ENCODE data around the gene TOP1. TPM values are rescaled to one million over a fixed set of nuclear protein-coding genes. Genes with fewer than 3 reads are reported as not detected.

Gene TOP1
- total and polyA plus RNA-seq, 9 of the 15 experiments (the other 6 are each of a cell fraction or from before 2014, with no cell fraction given) = 26.4 to 127 (median 39.6) TPM

DNA sequence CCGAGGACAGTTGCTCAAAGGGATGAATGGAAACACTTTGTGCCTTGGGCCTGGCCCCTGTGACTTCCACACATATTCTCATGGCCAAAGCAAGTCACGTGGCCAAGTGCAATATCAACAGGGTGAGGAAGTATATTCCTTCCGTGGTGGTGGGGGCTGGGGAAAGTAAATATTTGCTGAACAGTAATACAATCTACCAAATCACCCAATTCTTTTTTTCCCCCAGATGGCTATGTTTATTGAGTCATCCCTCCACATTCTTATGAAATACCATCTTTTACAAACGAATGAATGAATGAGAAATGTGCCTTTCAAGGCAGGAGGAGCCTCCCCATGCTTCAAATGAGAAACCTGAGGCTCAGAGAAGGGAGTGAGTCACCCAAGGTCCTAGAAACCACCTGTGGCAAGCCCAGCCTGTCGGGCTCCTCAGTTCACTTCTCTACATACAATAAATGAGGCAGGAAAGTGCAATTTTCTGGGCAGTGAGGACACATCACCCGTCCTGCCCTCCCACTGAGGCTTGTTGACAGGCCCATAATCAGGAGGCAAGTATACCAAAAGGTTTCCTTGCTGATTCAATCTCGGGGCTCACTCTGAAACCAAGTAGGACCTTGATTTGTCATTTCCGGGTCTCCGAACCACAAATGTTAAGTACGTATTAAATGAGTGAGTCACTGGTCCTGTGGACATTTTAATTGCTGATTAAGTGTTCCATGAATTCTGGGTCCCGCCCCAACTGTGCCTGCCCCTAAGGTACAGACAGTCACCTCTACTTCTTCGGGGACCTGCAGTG is 25.3 kb upstream of the TOP1 start (continued):
- TF ChIP-seq, protein P1, sequence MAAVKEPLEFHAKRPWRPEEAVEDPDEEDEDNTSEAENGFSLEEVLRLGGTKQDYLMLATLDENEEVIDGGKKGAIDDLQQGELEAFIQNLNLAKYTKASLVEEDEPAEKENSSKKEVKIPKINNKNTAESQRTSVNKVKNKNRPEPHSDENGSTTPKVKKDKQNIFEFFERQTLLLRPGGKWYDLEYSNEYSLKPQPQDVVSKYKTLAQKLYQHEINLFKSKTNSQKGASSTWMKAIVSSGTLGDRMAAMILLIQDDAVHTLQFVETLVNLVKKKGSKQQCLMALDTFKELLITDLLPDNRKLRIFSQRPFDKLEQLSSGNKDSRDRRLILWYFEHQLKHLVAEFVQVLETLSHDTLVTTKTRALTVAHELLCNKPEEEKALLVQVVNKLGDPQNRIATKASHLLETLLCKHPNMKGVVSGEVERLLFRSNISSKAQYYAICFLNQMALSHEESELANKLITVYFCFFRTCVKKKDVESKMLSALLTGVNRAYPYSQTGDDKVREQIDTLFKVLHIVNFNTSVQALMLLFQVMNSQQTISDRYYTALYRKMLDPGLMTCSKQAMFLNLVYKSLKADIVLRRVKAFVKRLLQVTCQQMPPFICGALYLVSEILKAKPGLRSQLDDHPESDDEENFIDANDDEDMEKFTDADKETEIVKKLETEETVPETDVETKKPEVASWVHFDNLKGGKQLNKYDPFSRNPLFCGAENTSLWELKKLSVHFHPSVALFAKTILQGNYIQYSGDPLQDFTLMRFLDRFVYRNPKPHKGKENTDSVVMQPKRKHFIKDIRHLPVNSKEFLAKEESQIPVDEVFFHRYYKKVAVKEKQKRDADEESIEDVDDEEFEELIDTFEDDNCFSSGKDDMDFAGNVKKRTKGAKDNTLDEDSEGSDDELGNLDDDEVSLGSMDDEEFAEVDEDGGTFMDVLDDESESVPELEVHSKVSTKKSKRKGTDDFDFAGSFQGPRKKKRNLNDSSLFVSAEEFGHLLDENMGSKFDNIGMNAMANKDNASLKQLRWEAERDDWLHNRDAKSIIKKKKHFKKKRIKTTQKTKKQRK (IDR thresholded peaks at IDR 0.05; ENCODE audit: borderline replicate concordance, low read depth, low read length) = no peak
- no peak for TF ChIP-seq SIN3B (IDR thresholded peaks at IDR 0.05; ENCODE audit: low read depth)
- peak; percentile 15; the same call in 1 of the 2 replicates for TF ChIP-seq TEAD4 (IDR thresholded peaks at IDR 0.05; ENCODE audit: low read length)
- no peak for TF ChIP-seq TEAD4 (CRISPR knock-in tag; IDR thresholded peaks at IDR 0.05; ENCODE audit: borderline replicate concordance)
- no peak for TF ChIP-seq PHB2 (IDR thresholded peaks at IDR 0.05; ENCODE audit: low read depth)
- TF ChIP-seq, protein P2, sequence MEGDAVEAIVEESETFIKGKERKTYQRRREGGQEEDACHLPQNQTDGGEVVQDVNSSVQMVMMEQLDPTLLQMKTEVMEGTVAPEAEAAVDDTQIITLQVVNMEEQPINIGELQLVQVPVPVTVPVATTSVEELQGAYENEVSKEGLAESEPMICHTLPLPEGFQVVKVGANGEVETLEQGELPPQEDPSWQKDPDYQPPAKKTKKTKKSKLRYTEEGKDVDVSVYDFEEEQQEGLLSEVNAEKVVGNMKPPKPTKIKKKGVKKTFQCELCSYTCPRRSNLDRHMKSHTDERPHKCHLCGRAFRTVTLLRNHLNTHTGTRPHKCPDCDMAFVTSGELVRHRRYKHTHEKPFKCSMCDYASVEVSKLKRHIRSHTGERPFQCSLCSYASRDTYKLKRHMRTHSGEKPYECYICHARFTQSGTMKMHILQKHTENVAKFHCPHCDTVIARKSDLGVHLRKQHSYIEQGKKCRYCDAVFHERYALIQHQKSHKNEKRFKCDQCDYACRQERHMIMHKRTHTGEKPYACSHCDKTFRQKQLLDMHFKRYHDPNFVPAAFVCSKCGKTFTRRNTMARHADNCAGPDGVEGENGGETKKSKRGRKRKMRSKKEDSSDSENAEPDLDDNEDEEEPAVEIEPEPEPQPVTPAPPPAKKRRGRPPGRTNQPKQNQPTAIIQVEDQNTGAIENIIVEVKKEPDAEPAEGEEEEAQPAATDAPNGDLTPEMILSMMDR (IDR thresholded peaks at IDR 0.05 in 2 of 3, conservative IDR thresholded peaks at IDR 0.05 in 1 of 3; ENCODE audit: insufficient read depth in 2 of 3, low read depth in 1 of 3, low read length in 3 of 3) = no peak
- TF ChIP-seq ZNF3 (CRISPR knock-in tag; IDR thresholded peaks at IDR 0.05) = no peak
- no peak for TF ChIP-seq FOXJ2 (tag; IDR thresholded peaks at IDR 0.05)
- no peak for TF ChIP-seq ZBTB8A (IDR thresholded peaks at IDR 0.05; ENCODE audit: partially characterized antibody)
- TF ChIP-seq STAT5A (IDR thresholded peaks at IDR 0.05; ENCODE audit: borderline replicate concordance, low read length) = peak; percentile 48
- TF ChIP-seq ZNF282 (CRISPR knock-in tag; IDR thresholded peaks at IDR 0.05) = no peak
- no peak for TF ChIP-seq RBBP5 (IDR thresholded peaks at IDR 0.05; ENCODE audit: borderline replicate concordance, insufficient read depth, low read length, poor library complexity, severe bottlenecking)
- peak; percentile 22; the same call in 1 of the 2 replicates for TF ChIP-seq ZFX (CRISPR knock-in tag; IDR thresholded peaks at IDR 0.05)
- 0 out of 2 replicates have a peak, but pooled peaks have one; percentile 13 for TF ChIP-seq KLF16 (IDR thresholded peaks at IDR 0.05)
- peak; percentile 32; the same call in 1 of the 2 replicates for TF ChIP-seq MAFF (IDR thresholded peaks at IDR 0.05; ENCODE audit: low read length)
- no peak for TF ChIP-seq TGIF2 (CRISPR knock-in tag; IDR thresholded peaks at IDR 0.05)
- no peak for TF ChIP-seq ZFP30 (CRISPR knock-in tag; IDR thresholded peaks at IDR 0.05; ENCODE audit: borderline replicate concordance)
- TF ChIP-seq CTBP1 (IDR thresholded peaks at IDR 0.05; ENCODE audit: borderline replicate concordance) = 0 out of 2 replicates have a peak, but pooled peaks have one; percentile 25
- no peak for TF ChIP-seq ZNF133 (CRISPR knock-in tag; IDR thresholded peaks at IDR 0.05)
- peak; percentile 83 for TF ChIP-seq ELF1 (tag; IDR thresholded peaks at IDR 0.05)
- no peak for TF ChIP-seq HDAC3 (IDR thresholded peaks at IDR 0.05; ENCODE audit: borderline replicate concordance, partially characterized antibody)
- TF ChIP-seq, protein P3, sequence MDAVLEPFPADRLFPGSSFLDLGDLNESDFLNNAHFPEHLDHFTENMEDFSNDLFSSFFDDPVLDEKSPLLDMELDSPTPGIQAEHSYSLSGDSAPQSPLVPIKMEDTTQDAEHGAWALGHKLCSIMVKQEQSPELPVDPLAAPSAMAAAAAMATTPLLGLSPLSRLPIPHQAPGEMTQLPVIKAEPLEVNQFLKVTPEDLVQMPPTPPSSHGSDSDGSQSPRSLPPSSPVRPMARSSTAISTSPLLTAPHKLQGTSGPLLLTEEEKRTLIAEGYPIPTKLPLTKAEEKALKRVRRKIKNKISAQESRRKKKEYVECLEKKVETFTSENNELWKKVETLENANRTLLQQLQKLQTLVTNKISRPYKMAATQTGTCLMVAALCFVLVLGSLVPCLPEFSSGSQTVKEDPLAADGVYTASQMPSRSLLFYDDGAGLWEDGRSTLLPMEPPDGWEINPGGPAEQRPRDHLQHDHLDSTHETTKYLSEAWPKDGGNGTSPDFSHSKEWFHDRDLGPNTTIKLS (IDR thresholded peaks at IDR 0.05; ENCODE audit: borderline replicate concordance, low read depth) = peak; percentile 34; the same call in 1 of the 2 replicates
